KMS-11 (cell line): ENCODE results near the gene IL9R.

Experiments
- H2AFZ ChIP-seq: fragments of 200-600 bp; sonication (generic); 2 replicates; pipeline ENCODE4 v1.6.1; 2016; ENCODE audit warnings: antibody characterized with exemption, mixed run types, low read depth
- H3K27ac ChIP-seq: fragments of 200-600 bp; sonication (generic); 2 replicates; pipeline ENCODE4 v1.6.1; 2016; ENCODE audit warnings: mild to moderate bottlenecking, mixed run types
- H3K27me3 ChIP-seq: fragments of 200-600 bp; sonication (generic); 2 replicates; pipeline ENCODE4 v1.6.1; 2017; ENCODE audit warnings: mild to moderate bottlenecking, low read depth, mixed run types, moderate library complexity; ENCODE audit not compliant: insufficient read depth
- H3K36me3 ChIP-seq: fragments of 200-600 bp; sonication (generic); 2 replicates; pipeline ENCODE4 v1.6.1; 2017; ENCODE audit warnings: mild to moderate bottlenecking, mixed run types; ENCODE audit not compliant: insufficient read depth
- H3K4me1 ChIP-seq: fragments of 200-600 bp; sonication (generic); 2 replicates; pipeline ENCODE4 v1.6.1; 2016; ENCODE audit warnings: mild to moderate bottlenecking, low read depth, mixed run types; ENCODE audit not compliant: poor library complexity, severe bottlenecking
- H3K4me2 ChIP-seq: fragments of 200-600 bp; sonication (generic); 2 replicates; pipeline ENCODE4 v1.7.0; 2016; ENCODE audit warnings: mild to moderate bottlenecking, mixed run types
- H3K4me3 ChIP-seq: fragments of 200-600 bp; sonication (generic); IDR thresholded peaks from 2 replicates; pipeline ENCODE4 v1.6.1; 2017; ENCODE audit warnings: low read depth, low read length, mixed read lengths; ENCODE audit not compliant: insufficient read depth
- H3K79me2 ChIP-seq: fragments of 200-600 bp; sonication (generic); 2 replicates; pipeline ENCODE4 v1.6.1; 2016; ENCODE audit warnings: low read depth, mixed run types; ENCODE audit not compliant: insufficient read depth
- H3K9ac ChIP-seq: fragments of 200-600 bp; sonication (generic); 2 replicates; pipeline ENCODE4 v1.6.1; 2016; ENCODE audit warnings: mild to moderate bottlenecking, mixed run types
- H4K20me1 ChIP-seq: fragments of 200-600 bp; sonication (generic); 2 replicates; pipeline ENCODE4 v1.6.1; 2016; ENCODE audit warnings: mild to moderate bottlenecking, mixed run types; ENCODE audit not compliant: insufficient read depth
- TF ChIP-seq, protein P1 (sequence below): fragments of 200-600 bp; sonication (generic); conservative IDR thresholded peaks from 2 replicates; pipeline ENCODE4 v1.6.1; 2017; ENCODE audit warnings: low read depth, mild to moderate bottlenecking, antibody characterized with exemption, low read length, moderate library complexity, mixed read lengths

IL9R gene

DNA sequence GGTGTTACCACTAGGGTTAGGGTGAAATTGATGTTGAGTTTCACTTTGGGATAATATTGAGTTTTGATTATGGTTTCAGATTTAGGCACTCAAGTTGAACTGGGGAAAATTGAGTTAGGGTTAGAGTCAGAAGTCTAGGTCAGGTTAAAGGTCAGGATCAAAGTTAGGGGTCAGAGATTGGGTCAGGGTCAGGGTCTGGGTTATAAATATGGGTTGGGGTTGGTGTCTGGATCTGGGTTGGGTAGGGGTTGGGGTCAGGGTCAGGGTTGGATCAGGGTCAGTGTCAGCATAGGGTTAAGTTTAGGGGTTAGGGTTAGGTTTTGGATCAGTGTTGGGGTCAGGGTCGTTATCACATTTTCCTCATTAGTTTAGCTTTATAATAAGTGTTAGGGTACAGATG lies 42.7 kb upstream of the IL9R start:
- Histone ChIP-seq H3K4me3 (no peak overlapping the region), H3K4me2 (peak overlapping the region; percentile 63)
- TF ChIP-seq, protein P1, sequence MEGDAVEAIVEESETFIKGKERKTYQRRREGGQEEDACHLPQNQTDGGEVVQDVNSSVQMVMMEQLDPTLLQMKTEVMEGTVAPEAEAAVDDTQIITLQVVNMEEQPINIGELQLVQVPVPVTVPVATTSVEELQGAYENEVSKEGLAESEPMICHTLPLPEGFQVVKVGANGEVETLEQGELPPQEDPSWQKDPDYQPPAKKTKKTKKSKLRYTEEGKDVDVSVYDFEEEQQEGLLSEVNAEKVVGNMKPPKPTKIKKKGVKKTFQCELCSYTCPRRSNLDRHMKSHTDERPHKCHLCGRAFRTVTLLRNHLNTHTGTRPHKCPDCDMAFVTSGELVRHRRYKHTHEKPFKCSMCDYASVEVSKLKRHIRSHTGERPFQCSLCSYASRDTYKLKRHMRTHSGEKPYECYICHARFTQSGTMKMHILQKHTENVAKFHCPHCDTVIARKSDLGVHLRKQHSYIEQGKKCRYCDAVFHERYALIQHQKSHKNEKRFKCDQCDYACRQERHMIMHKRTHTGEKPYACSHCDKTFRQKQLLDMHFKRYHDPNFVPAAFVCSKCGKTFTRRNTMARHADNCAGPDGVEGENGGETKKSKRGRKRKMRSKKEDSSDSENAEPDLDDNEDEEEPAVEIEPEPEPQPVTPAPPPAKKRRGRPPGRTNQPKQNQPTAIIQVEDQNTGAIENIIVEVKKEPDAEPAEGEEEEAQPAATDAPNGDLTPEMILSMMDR, result no peak

GRCh38 chrX:155956099-155956498 lies 41.4 kb upstream of the IL9R start:
- no peaks in the 10 kb centered on the region for H4K20me1 ChIP-seq
- H2AFZ ChIP-seq, result no peak overlapping the region
- peaks cover 46% of the 10 kb centered on the region for H3K4me1 ChIP-seq
- peak overlapping the region; percentile 13; the same call in 1 of the 2 replicates for H3K4me2 ChIP-seq
- no peak overlapping the region for H3K9ac ChIP-seq
- H3K79me2 ChIP-seq, result no peaks in the 10 kb centered on the region
- H3K36me3 ChIP-seq, result no peaks in the 10 kb centered on the region
- no peaks in the 10 kb centered on the region for H3K27me3 ChIP-seq
- H3K27ac ChIP-seq, result no peak overlapping the region
- TF ChIP-seq, protein P1, result no peak
- no peak overlapping the region for H3K4me3 ChIP-seq

More for the DNA sequence above, 42.7 kb upstream of the IL9R start:
- Histone ChIP-seq H3K9ac (no peak overlapping the region), H3K36me3 (no peaks in the 10 kb centered on the region), H3K79me2 (no peaks in the 10 kb centered on the region), H3K27me3 (no peaks in the 10 kb centered on the region), H4K20me1 (no peaks in the 10 kb centered on the region), H3K4me1 (peaks cover 52% of the 10 kb centered on the region), H2AFZ (no peak overlapping the region), H3K27ac (no peak overlapping the region)

- H4K20me1 ChIP-seq, result no peaks in the 10 kb centered on the region
- H3K27me3 ChIP-seq, result no peaks in the 10 kb centered on the region
- H3K9ac ChIP-seq, result no peak overlapping the region
- no peaks in the 10 kb centered on the region for H3K79me2 ChIP-seq
- no peaks in the 10 kb centered on the region for H3K36me3 ChIP-seq
- no peak overlapping the region for H2AFZ ChIP-seq
- no peak overlapping the region for H3K4me3 ChIP-seq
- peaks cover 45% of the 10 kb centered on the region for H3K4me1 ChIP-seq
- no peak overlapping the region for H3K27ac ChIP-seq
- H3K4me2 ChIP-seq, result peak overlapping the region; percentile 13; the same call in 1 of the 2 replicates
- TF ChIP-seq, protein P1, result no peak
Measured at GRCh38 chrX:155956649-155957048, 40.8 kb upstream of the IL9R start.

GRCh38 chrX:155957843-155958242 lies 39.7 kb upstream of the IL9R start:
- Histone ChIP-seq H3K27ac (no peak overlapping the region), H4K20me1 (no peaks in the 10 kb centered on the region), H3K4me2 (no peak overlapping the region), H3K27me3 (no peaks in the 10 kb centered on the region), H2AFZ (no peak overlapping the region), H3K4me3 (no peak overlapping the region), H3K36me3 (no peaks in the 10 kb centered on the region), H3K79me2 (no peaks in the 10 kb centered on the region), H3K9ac (no peak overlapping the region), H3K4me1 (peaks cover 33% of the 10 kb centered on the region)
- TF ChIP-seq, protein P1, result no peak
